ENCODE measurements around the gene ZNF678. TPM values are rescaled to one million over a fixed set of nuclear protein-coding genes. Genes with fewer than 3 reads are reported as not detected.
A peak's percentile ranks its signal among the peaks of the same experiment; 100 is the strongest.

The ZNF678 gene
- total RNA-seq, 4 donors from 2014 or later: 8.4 to 15.3 (median 11.6) TPM

- Histone ChIP-seq H3K4me3 (no peak overlapping the region), H3K9me3 (peaks cover 0 to 16% (median 6%) of the 10 kb centered on the region in 4 donors), H3K27me3 (no peaks in the 10 kb centered on the region), H3K36me3 (no peaks in the 10 kb centered on the region), H3K27ac (no peak overlapping the region), H3K4me1 (peaks cover 0 to 14% (median 5%) of the 10 kb centered on the region in 4 donors)
- DNase-seq (ENCODE audit: low spot score in 2 of 2): no peak
- WGBS, 2 donors: 93 to 96% methylated on average over 4 to 5 of the region's 5 CpGs
- TF ChIP-seq CTCF (IDR thresholded peaks at IDR 0.05) (no peak), POLR2A (IDR thresholded peaks at IDR 0.05) (no peak), EP300 (IDR thresholded peaks at IDR 0.05) (no peak)
Measured at GRCh38 chr1:227540170-227541098, 22.9 kb upstream of the ZNF678 start.

DNA sequence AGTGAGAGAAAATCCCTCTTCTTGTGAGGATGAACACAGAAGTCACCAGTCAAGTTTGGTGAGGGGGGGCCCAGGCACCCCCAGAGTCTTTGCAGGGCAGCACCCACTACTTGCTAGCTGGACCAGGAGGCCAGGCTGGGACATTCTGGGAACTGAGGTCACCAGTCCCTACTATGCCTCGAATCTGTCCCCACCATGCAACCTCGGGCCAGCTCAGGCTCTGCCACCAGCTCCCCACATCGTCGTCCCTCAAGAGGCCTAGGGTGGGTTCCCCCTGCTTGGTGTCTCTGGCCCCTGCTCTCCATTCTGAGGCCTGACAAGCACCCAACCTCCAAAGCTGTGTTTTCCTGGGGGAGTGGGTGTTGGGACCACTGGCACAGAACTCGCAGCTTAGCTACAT lies 22.2 kb upstream of the ZNF678 start:
- H3K27me3 ChIP-seq: no peaks in the 10 kb centered on the region
- TF ChIP-seq EP300 (IDR thresholded peaks at IDR 0.05): no peak
- no peak for DNase-seq (ENCODE audit: low spot score in 2 of 2)
- H3K4me1 ChIP-seq: peaks cover 0 to 14% (median 5%) of the 10 kb centered on the region in 4 donors
- peaks cover 0 to 10% (median 4%) of the 10 kb centered on the region in 4 donors for H3K9me3 ChIP-seq
- H3K4me3 ChIP-seq: no peak overlapping the region
- H3K27ac ChIP-seq: no peak overlapping the region
- 92 to 93% methylated on average over 5 of the region's 5 CpGs for WGBS, 2 donors
- H3K36me3 ChIP-seq: no peaks in the 10 kb centered on the region

GRCh38 chr1:227541796-227542152 lies 21.6 kb upstream of the ZNF678 start:
- no peak for DNase-seq (ENCODE audit: low spot score in 2 of 2)
- no peaks in the 10 kb centered on the region for H3K36me3 ChIP-seq
- H3K4me1 ChIP-seq: peaks cover 0 to 14% (median 5%) of the 10 kb centered on the region in 4 donors
- 47 to 56% methylated on average over 5 to 10 of the region's 32 CpGs for WGBS, 2 donors
- peak overlapping the region in 3 of 4 donors; percentile 62 to 76 (median 63) for H3K27ac ChIP-seq
- H3K4me3 ChIP-seq: peak overlapping the region; percentile 51 to 93 (median 75)
- peaks cover 0 to 4% (median 2%) of the 10 kb centered on the region in 4 donors for H3K9me3 ChIP-seq
- no peaks in the 10 kb centered on the region for H3K27me3 ChIP-seq
- TF ChIP-seq POLR2A (IDR thresholded peaks at IDR 0.05): no peak
- no peak for TF ChIP-seq CTCF (IDR thresholded peaks at IDR 0.05)
- TF ChIP-seq EP300 (IDR thresholded peaks at IDR 0.05): no peak

- H3K9me3 ChIP-seq: no peaks in the 10 kb centered on the region
- peak overlapping the region in 3 of 4 donors; percentile 62 to 76 (median 63) for H3K27ac ChIP-seq
- peak; percentile 96 to 99 (median 97) for TF ChIP-seq CTCF (IDR thresholded peaks at IDR 0.05)
- TF ChIP-seq POLR2A (IDR thresholded peaks at IDR 0.05): no peak
- WGBS, 2 donors: 8 to 13% methylated on average over 21 to 49 of the region's 84 CpGs
- H3K4me1 ChIP-seq: peaks cover 0 to 14% (median 5%) of the 10 kb centered on the region in 4 donors
- H3K36me3 ChIP-seq: no peaks in the 10 kb centered on the region
- peak overlapping the region; percentile 51 to 93 (median 75) for H3K4me3 ChIP-seq
- H3K27me3 ChIP-seq: no peaks in the 10 kb centered on the region
- peak; percentile 53 to 54 for DNase-seq (ENCODE audit: low spot score in 2 of 2)
Measured at GRCh38 chr1:227542153-227543120, 20.9 kb upstream of the ZNF678 start.

- TF ChIP-seq EP300 (IDR thresholded peaks at IDR 0.05) (no peak), POLR2A (IDR thresholded peaks at IDR 0.05) (no peak), CTCF (IDR thresholded peaks at IDR 0.05) (no peak)
- WGBS, 2 donors: 88 to 94% methylated on average over 10 to 13 of the region's 14 CpGs
- H3K4me3 ChIP-seq: no peak overlapping the region
Measured at GRCh38 chr1:227543283-227544066, 19.9 kb upstream of the ZNF678 start.

More at GRCh38 chr1:227543283-227544066, 19.9 kb upstream of the ZNF678 start:
- Histone ChIP-seq H3K9me3 (no peaks in the 10 kb centered on the region), H3K4me1 (peaks cover 0 to 14% (median 5%) of the 10 kb centered on the region in 4 donors), H3K27me3 (no peaks in the 10 kb centered on the region), H3K36me3 (no peaks in the 10 kb centered on the region), H3K27ac (no peak overlapping the region)
- DNase-seq (ENCODE audit: low spot score in 2 of 2): no peak
